Heart left ventricle (tissue), 16 donors: ENCODE measurements around the gene EIPR1. TPM values are rescaled to one million over a fixed set of nuclear protein-coding genes. Genes with fewer than 3 reads are reported as not detected.
"Not testable (repeated sequence)": the region's sequence is repeated elsewhere in the genome, so short reads cannot be mapped to it uniquely, and the experiment has no call there.

Source experiments
- ATAC-seq, 4 donors: fragments of 200-7000 bp; cut with Tn5 transposase; one replicate each; pipeline ENCODE4 v1.9.1; 2020 to 2022; ENCODE audit warnings: moderate library complexity in 4 of 4, mild to moderate bottlenecking in 3 of 4, moderate number of reproducible peaks in 1 of 4
- DNase-seq, 5 donors: peaks; one replicate each; pipeline ENCODE4 v3.0.0-alpha.2; 2020
- H3K27ac ChIP-seq, 12 donors: fragments of 200-600 bp; sonication (generic) in 4 of 12; one replicate each; pipeline versions ENCODE4 v1.5.0 to v1.8.0; 2016 to 2022; ENCODE audit warnings: mild to moderate bottlenecking in 2 of 12
- H3K27me3 ChIP-seq, 9 donors: fragments of 200-600 bp; sonication (generic) in 2 of 9; one replicate each; pipeline versions ENCODE4 v1.5.1 to v1.8.0; 2016 to 2022; ENCODE audit warnings: mild to moderate bottlenecking in 3 of 9
- H3K36me3 ChIP-seq, 9 donors: fragments of 200-600 bp; sonication (generic) in 2 of 9; one replicate each; pipeline versions ENCODE4 v1.5.0 to v1.8.0; 2018 to 2022; ENCODE audit warnings: mild to moderate bottlenecking in 2 of 9
- H3K4me1 ChIP-seq, 12 donors: fragments of 200-600 bp; sonication (generic) in 4 of 12; one replicate each; pipeline versions ENCODE4 v1.5.0 to v1.8.0; 2016 to 2022; ENCODE audit warnings: mild to moderate bottlenecking in 3 of 12
- H3K4me3 ChIP-seq, 12 donors: fragments of 200-600 bp; sonication (generic) in 4 of 12; one replicate each; pipeline versions ENCODE4 v1.5.0 to v1.8.0; 2017 to 2022; ENCODE audit warnings: mild to moderate bottlenecking in 9 of 12, moderate library complexity in 4 of 12
- H3K9me3 ChIP-seq, 12 donors: fragments of 200-600 bp; sonication (generic) in 4 of 12; one replicate each; pipeline versions ENCODE4 v1.5.0 to v1.8.0; 2016 to 2022; ENCODE audit warnings: mild to moderate bottlenecking in 1 of 12
- POLR2A ChIP-seq, 2 donors: fragments of 450-650 bp; IDR thresholded peaks; one replicate each; pipeline ENCODE4 v1.6.1; 2017; ENCODE audit warnings: antibody characterized with exemption in 2 of 2, mild to moderate bottlenecking in 2 of 2, moderate library complexity in 2 of 2
- WGBS, 4 donors: extraction: QIAGEN DNeasy Blood & Tissue Kit in 2 of 4; methylation state at CpG; one replicate each; pipeline versions ENCODE4 v1.1.5 to v1.1.7; 2013 to 2018; 5-methylcytosine and 5-hydroxymethylcytosine counted together
- intact Hi-C, 10 donors: fragments of 100-400 bp; cut with DNase I; formaldehyde crosslinking; loops; one replicate each; pipeline versions ENCODE4 v1.11.1 to v1.14.2; 2022
- polyA plus RNA-seq, 2 donors: library from polyadenylated mRNA; stranded (reverse); fragments of 200-250 nt; gene quantifications; one replicate each; pipeline ENCODE4 v1.2.3, GENCODE V29; 2013
- total RNA-seq, 9 donors: library from RNA; depleted of rRNA in 2 of 9; stranded (reverse); fragments of >200 nt in 2 of 9; fragmentation: NEBNext Ultra II Directional in 3 of 9; extraction: Animal tissue kit (Norgen Biotek cat#: 25700) in 3 of 9; gene quantifications; one replicate each; pipeline versions ENCODE4 v1.1.0 to v1.2.4, GENCODE V29; 2016 to 2023
- TF ChIP-seq, protein P1 (sequence below), 12 donors: fragments of 200-600 bp; sonication (generic) in 4 of 12; IDR thresholded peaks; one replicate each; pipeline versions ENCODE4 v1.5.0 to v1.8.0; 2018 to 2022; ENCODE audit warnings: antibody characterized with exemption in 12 of 12, mild to moderate bottlenecking in 5 of 12
- donor health status: ischemic (EF 13 %, LVEDD 7.1; RV severe dilation, severe dysfunction).
- donor health status: healthy with polysubstance abuse.
- donor health status: DM: no; HTN: yes; CAD: no.
- donor health status: DM: no; HTN: no; CAD: no.
- donor health status: ischemic (EF 25% LVEDD 6.9; RV normal size, moderate dysfunction).
- donor health status: ischemic (EF 25% LVEDD 5.7; RV mildly dilated, moderate dysfunction).
- donor health status: healthy.
- donor health status: DM: yes; HTN: yes; CAD: no.
- donor health status: ischemic (EF 35%, LVEDD 5.7; RV mildly dilated, moderate dysfunction).
- donor health status: nonischemic (EF 11% LVEDD 7.7; RV severe dilation, severe dysfunction).
- donor health status: DM: yes; HTN: yes; CAD: no.
- donor health status: PGD.
- donor health status: ischemic (EF 29% LVEDD 5.4; RV normal size, mild dysfunction).
- donor health status: nonischemic (EF 23%, LVEDD 6.1; RV moderate dilation, normal function).

Gene EIPR1
- total and polyA plus RNA-seq, 11 donors = 7.9 to 26.1 (median 13.3) TPM

DNA sequence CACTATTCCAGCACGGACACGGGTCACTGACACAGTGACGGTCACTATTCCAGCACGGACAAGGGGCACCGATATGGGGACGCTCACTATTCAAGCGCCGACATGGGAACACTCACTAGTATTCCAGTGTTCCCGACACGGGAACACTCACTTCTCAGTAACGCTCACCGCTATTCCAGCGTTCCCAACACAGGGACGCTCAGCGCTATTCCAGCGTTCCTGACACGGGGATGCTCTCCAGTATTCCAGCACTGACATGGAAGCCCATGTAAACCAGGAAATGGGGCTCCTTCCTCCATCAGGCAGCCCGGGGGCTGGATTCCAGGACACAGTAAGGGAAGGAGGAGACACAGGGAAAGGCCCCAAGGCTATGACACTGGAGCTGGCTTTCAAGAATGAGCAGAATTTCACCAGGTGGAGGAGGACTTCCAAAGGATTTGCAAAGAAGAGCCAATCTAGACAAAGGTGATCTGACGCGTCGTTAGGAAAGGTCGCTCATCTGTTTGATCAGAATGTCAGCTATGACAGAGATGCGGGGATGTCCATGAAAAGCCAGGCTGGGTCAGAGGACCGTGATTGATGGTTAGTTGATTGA lies 196.1 kb downstream of the EIPR1 start:
- intact Hi-C loops = no loop called here
- DNase-seq (peak in 2 of 5 donors; percentile 6 to 7), ATAC-seq (no peak)
- no peaks in the 10 kb centered on the region for H3K4me1 ChIP-seq
- TF ChIP-seq, protein P1, sequence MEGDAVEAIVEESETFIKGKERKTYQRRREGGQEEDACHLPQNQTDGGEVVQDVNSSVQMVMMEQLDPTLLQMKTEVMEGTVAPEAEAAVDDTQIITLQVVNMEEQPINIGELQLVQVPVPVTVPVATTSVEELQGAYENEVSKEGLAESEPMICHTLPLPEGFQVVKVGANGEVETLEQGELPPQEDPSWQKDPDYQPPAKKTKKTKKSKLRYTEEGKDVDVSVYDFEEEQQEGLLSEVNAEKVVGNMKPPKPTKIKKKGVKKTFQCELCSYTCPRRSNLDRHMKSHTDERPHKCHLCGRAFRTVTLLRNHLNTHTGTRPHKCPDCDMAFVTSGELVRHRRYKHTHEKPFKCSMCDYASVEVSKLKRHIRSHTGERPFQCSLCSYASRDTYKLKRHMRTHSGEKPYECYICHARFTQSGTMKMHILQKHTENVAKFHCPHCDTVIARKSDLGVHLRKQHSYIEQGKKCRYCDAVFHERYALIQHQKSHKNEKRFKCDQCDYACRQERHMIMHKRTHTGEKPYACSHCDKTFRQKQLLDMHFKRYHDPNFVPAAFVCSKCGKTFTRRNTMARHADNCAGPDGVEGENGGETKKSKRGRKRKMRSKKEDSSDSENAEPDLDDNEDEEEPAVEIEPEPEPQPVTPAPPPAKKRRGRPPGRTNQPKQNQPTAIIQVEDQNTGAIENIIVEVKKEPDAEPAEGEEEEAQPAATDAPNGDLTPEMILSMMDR (IDR thresholded peaks at IDR 0.05) = no peak
- TF ChIP-seq POLR2A (IDR thresholded peaks at IDR 0.05) = no peak
- peaks cover 0 to 7% (median 0%) of the 10 kb centered on the region in 9 donors for H3K36me3 ChIP-seq
- no peaks in the 10 kb centered on the region for H3K9me3 ChIP-seq
- H3K27ac ChIP-seq = no peak overlapping the region
- no peaks in the 10 kb centered on the region for H3K27me3 ChIP-seq
- WGBS, 4 donors = 93 to 98% (median 94%) methylated on average over 24 of the region's 24 CpGs
- H3K4me3 ChIP-seq = no peak overlapping the region

DNA sequence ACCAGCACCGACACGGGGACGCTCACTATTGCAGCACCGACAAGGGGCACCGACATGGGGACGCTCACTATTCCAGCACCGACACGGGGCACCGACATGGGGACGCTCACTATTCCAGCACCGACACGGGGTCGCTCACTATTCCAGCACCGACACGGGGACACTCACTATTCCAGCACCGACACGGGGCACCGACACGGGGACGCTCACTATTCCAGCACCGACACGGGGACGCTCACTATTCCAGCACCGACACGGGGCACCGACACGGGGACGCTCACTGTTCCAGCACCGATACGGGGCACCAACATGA lies 196.8 kb downstream of the EIPR1 start:
- H3K36me3 ChIP-seq, H3K9me3 ChIP-seq, H3K27me3 ChIP-seq, H3K4me3 ChIP-seq, H3K27ac ChIP-seq, intact Hi-C loops, H3K4me1 ChIP-seq: not testable (repeated sequence)
- DNase-seq = peak in 1 of 5 donors; percentile 24
- WGBS, 4 donors = 78 to 85% (median 82%) methylated on average over 30 of the region's 30 CpGs
- peak in 3 of 4 donors; percentile 40 to 44 (median 41) for ATAC-seq

DNA sequence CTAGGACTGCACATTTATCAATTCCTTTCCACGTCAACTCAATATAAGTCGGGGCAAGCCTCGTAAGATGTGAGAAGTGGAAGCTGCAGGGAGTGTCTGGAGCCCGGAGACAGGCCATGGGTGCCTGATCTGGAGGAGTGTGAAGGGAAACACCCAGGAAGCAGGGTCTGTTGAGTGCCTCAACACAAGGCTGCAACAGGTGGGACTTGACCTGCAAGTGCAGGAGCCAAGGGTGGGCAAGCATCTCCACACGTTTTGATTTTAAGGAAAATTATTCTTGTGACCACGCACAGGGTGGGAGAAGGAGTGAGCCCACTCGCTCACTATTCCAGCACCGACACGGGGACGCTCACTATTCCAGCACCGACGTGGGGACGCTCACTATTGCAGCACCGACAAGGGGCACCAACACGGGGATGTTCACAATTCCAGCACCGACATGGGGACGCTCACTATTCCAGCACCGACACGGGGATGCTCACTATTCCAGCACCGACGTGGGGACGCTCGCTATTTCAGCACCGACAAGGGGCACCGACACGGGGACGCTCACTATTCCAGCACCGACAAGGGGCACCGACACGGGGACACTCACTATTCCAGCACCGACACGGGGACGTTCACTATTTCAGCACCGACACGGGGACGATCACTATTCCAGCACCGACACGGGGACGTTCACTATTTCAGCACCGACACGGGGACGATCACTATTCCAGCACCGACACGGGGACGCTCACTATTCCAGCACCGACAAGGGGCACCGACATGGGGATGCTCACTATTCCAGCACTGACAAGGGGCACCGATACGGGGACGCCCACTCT lies 197.3 kb downstream of the EIPR1 start:
- DNase-seq (peak in 1 of 5 donors; percentile 33), ATAC-seq (peak in 3 of 4 donors; percentile 39 to 46 (median 43))
- Histone ChIP-seq H3K4me3 (no peak overlapping the region), H3K27me3 (no peaks in the 10 kb centered on the region), H3K9me3 (no peaks in the 10 kb centered on the region), H3K4me1 (no peaks in the 10 kb centered on the region), H3K36me3 (peaks cover 0 to 8% (median 0%) of the 10 kb centered on the region in 9 donors), H3K27ac (no peak overlapping the region)
- intact Hi-C loops = no loop called here
- WGBS, 4 donors = 82 to 88% (median 85%) methylated on average over 50 of the region's 50 CpGs
- no peak for TF ChIP-seq POLR2A (IDR thresholded peaks at IDR 0.05)
- TF ChIP-seq, protein P1 (IDR thresholded peaks at IDR 0.05) = no peak

DNA sequence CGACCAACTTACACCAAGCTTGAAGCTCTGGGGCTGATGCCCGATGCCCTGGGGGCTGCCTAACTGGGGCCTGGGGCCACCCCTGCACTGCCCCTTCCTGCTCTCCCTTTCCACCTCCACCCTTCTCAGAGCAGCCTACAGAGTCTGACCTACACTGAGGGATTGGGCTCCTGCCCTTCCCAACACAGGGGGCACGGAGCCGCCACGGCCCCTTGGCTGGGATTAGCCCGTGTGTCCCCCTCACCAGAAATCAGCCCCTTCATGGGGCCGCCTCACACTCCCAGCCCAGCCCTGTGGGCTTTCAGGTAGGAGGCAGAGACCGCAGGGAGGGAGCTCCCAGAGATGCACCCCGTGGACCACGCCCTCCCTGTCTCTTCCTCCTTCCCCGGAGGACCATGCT lies 198.0 kb downstream of the EIPR1 start:
- TF ChIP-seq POLR2A (IDR thresholded peaks at IDR 0.05) = no peak
- TF ChIP-seq, protein P1 (IDR thresholded peaks at IDR 0.05) = no peak
- WGBS, 4 donors = 93 to 96% (median 95%) methylated on average over 9 to 11 of the region's 11 CpGs
- ATAC-seq = no peak
- no peak overlapping the region for H3K27ac ChIP-seq
- no peaks in the 10 kb centered on the region for H3K4me1 ChIP-seq
- intact Hi-C loops = no loop called here
- peaks cover 0 to 10% (median 0%) of the 10 kb centered on the region in 9 donors for H3K36me3 ChIP-seq
- no peaks in the 10 kb centered on the region for H3K9me3 ChIP-seq
- no peaks in the 10 kb centered on the region for H3K27me3 ChIP-seq
- H3K4me3 ChIP-seq = no peak overlapping the region
- no peak for DNase-seq
